Stimulated activated CD4-positive, alpha-beta T cell treated with anti-CD3 and anti-CD28 coated beads, TNF-alpha, amount 100 ng/mL, for 4 hours (primary cell): ENCODE results near the gene HS6ST2.

Experiments
- DNase-seq, 3 experiments: peaks; one replicate each; pipeline ENCODE4 v3.0.0-alpha.2; 2020; ENCODE audit warnings: low read depth in 3 of 3

HS6ST2 gene

GRCh38 chrX:132843363-132843762, 115.1 kb downstream of the HS6ST2 start:
- DNase-seq, result no peak

GRCh38 chrX:132842460-132843238, 115.8 kb downstream of the HS6ST2 start:
- no peak for DNase-seq

GRCh38 chrX:132837967-132838366, 120.5 kb downstream of the HS6ST2 start:
- no peak for DNase-seq

- no peak for DNase-seq
Measured at GRCh38 chrX:132837126-132837525, 121.3 kb downstream of the HS6ST2 start.

GRCh38 chrX:132836471-132836870, 122.0 kb downstream of the HS6ST2 start:
- DNase-seq, result no peak

GRCh38 chrX:132834741-132835140, 123.7 kb downstream of the HS6ST2 start:
- no peak for DNase-seq

- no peak for DNase-seq
Measured at GRCh38 chrX:132834109-132834508, 124.3 kb downstream of the HS6ST2 start.

GRCh38 chrX:132833373-132833772, 125.1 kb downstream of the HS6ST2 start:
- DNase-seq, result no peak

GRCh38 chrX:132831336-132831973, 127.0 kb downstream of the HS6ST2 start:
- no peak for DNase-seq

GRCh38 chrX:132822634-132823012, 135.8 kb downstream of the HS6ST2 start:
- no peak for DNase-seq

- no peak for DNase-seq
Measured at GRCh38 chrX:132821974-132822633, 136.3 kb downstream of the HS6ST2 start.

- DNase-seq, result no peak
Measured at GRCh38 chrX:132820675-132821074, 137.8 kb downstream of the HS6ST2 start.

- no peak for DNase-seq
Measured at GRCh38 chrX:132819711-132820264, 138.6 kb downstream of the HS6ST2 start.

- no peak for DNase-seq
Measured at GRCh38 chrX:132818638-132819037, 139.8 kb downstream of the HS6ST2 start.

GRCh38 chrX:132815643-132816042, 142.8 kb downstream of the HS6ST2 start:
- no peak for DNase-seq

- no peak for DNase-seq
Measured at GRCh38 chrX:132810964-132811712, 147.3 kb downstream of the HS6ST2 start.

- no peak for DNase-seq
Measured at GRCh38 chrX:132810488-132810887, 147.9 kb downstream of the HS6ST2 start.

- DNase-seq, result no peak
Measured at GRCh38 chrX:132809581-132809980, 148.8 kb downstream of the HS6ST2 start.

- DNase-seq, result no peak
Measured at GRCh38 chrX:132807411-132808030, 150.9 kb downstream of the HS6ST2 start.

- no peak for DNase-seq
Measured at GRCh38 chrX:132802033-132802432, 156.4 kb downstream of the HS6ST2 start.

GRCh38 chrX:132795181-132795580, 163.2 kb downstream of the HS6ST2 start:
- DNase-seq, result no peak
